ENCODE results near the gene FRMD3.

FRMD3 gene

DNA sequence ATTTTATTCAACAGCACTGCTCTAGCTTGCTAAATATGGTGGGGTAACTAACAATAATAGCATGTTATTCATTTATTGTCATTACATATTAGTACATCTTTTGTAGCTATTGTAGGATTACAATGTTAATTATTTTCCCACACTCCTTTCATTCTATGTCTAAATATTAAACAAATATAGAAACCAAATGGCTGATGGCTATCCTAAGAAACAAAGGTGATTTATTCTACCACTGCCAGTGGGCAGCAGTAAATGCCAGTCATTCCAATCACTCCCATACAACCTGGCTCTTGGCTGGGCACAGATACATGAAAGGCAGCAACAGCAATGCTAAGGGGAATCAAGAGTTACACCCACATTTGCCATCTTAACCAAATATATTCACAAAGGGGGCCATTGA, 84.1 kb downstream of the FRMD3 start:
- no peaks in the 10 kb centered on the region for H3K9me3 ChIP-seq (ENCODE audit: control insufficient read depth, insufficient read depth, low read length)
- no peaks in the 10 kb centered on the region for H3K27me3 ChIP-seq (ENCODE audit: control insufficient read depth, insufficient read depth, low read length)
- H3K4me1 ChIP-seq (ENCODE audit: control insufficient read depth, insufficient read depth, low read length): no peaks in the 10 kb centered on the region
- H3K36me3 ChIP-seq (ENCODE audit: control insufficient read depth, insufficient read depth, low read length): no peaks in the 10 kb centered on the region
- no peak overlapping the region for H3K4me3 ChIP-seq (ENCODE audit: low read depth, low read length)
- H3K9ac ChIP-seq (ENCODE audit: low read depth, low read length): no peak overlapping the region
- no peak overlapping the region for H3K27ac ChIP-seq (ENCODE audit: low read depth, low read length)

DNA sequence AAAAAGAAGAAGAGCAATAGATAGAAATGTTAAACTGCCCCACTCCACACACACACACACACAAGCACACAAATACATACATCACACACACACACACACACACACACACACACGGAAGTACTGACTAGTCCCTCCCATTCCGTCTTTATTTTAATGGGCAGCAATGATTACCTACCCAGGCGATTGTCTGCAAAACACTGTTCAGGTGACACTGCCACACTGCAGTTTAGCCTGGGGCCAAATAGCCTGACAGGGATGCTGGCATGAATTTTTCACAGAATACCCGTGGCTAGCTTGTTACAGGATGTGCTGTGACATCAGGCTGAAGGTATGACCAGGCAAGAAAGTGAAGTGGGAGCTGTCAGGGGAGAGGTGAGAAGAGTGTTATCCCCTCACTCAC, 86.9 kb downstream of the FRMD3 start:
- Histone ChIP-seq H3K4me1 (ENCODE audit: control insufficient read depth, insufficient read depth, low read length) (no peaks in the 10 kb centered on the region), H3K27ac (ENCODE audit: low read depth, low read length) (no peak overlapping the region), H3K9ac (ENCODE audit: low read depth, low read length) (no peak overlapping the region), H3K4me3 (ENCODE audit: low read depth, low read length) (no peak overlapping the region), H3K27me3 (ENCODE audit: control insufficient read depth, insufficient read depth, low read length) (no peaks in the 10 kb centered on the region), H3K9me3 (ENCODE audit: control insufficient read depth, insufficient read depth, low read length) (no peaks in the 10 kb centered on the region), H3K36me3 (ENCODE audit: control insufficient read depth, insufficient read depth, low read length) (no peaks in the 10 kb centered on the region)

DNA sequence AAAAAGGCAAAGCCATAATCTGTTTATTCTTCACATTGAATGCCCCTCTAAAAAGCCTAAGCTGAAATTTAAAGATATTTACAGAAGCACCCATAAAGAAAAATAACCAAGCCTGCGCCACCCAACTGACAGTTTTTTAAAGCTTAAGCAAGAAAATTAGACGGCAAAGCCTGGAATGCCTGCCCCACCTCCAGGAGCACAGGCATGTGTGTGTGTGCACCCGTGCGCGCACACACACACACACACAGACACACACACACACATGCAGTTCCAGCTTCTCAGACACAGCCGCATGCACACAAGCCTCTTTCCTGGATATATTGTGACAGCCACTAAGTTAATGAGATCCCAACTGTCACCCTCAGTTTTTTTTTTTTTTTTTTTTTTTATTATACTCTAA, 88.2 kb downstream of the FRMD3 start:
- Histone ChIP-seq H3K27me3 (ENCODE audit: control insufficient read depth, insufficient read depth, low read length) (no peaks in the 10 kb centered on the region), H3K27ac (ENCODE audit: low read depth, low read length) (no peak overlapping the region), H3K4me3 (ENCODE audit: low read depth, low read length) (no peak overlapping the region), H3K36me3 (ENCODE audit: control insufficient read depth, insufficient read depth, low read length) (no peaks in the 10 kb centered on the region), H3K9ac (ENCODE audit: low read depth, low read length) (no peak overlapping the region), H3K9me3 (ENCODE audit: control insufficient read depth, insufficient read depth, low read length) (no peaks in the 10 kb centered on the region), H3K4me1 (ENCODE audit: control insufficient read depth, insufficient read depth, low read length) (no peaks in the 10 kb centered on the region)

DNA sequence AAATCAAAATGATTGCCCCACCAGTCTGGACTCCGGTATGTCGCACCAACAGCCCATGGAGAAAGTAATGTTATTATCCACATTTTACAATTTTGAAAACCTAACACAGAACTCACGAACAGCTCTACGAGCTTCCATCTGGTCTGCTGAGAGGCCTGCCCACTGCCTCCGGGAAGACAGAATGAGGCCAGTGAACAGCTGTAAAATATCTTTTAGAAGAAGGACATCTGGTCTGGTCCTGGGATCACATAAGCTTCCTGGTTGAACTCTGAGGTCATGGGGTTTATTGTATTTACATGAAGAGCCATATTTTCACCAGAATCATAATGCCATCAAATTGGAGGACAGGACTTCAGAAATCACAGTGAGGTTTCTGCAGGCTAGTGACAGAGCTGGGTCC, 89.0 kb downstream of the FRMD3 start:
- Histone ChIP-seq H3K9ac (ENCODE audit: low read depth, low read length) (no peak overlapping the region), H3K4me1 (ENCODE audit: control insufficient read depth, insufficient read depth, low read length) (no peaks in the 10 kb centered on the region), H3K27ac (ENCODE audit: low read depth, low read length) (no peak overlapping the region), H3K9me3 (ENCODE audit: control insufficient read depth, insufficient read depth, low read length) (no peaks in the 10 kb centered on the region), H3K4me3 (ENCODE audit: low read depth, low read length) (no peak overlapping the region), H3K36me3 (ENCODE audit: control insufficient read depth, insufficient read depth, low read length) (no peaks in the 10 kb centered on the region), H3K27me3 (ENCODE audit: control insufficient read depth, insufficient read depth, low read length) (no peaks in the 10 kb centered on the region)

DNA sequence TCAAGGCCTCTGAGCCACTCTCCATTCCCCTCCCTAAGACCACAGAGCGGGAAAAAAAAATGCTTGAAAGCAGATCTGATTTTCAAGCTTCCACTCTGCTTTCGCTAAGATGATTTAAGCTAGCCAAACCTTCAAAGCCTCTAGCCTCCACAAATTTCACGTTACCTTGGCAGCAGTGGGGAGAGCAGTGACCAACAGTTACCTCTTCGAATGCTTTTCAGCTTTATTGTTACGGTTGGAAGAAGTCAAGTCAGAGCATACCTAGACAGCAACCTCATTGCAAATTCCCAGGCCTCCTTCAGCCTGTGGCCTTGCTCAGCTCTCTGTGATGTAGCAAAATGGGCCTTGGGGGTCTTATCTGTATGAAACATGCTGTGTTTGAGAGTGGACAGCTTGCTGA, 89.6 kb downstream of the FRMD3 start:
- Histone ChIP-seq H3K36me3 (ENCODE audit: control insufficient read depth, insufficient read depth, low read length) (no peaks in the 10 kb centered on the region), H3K9ac (ENCODE audit: low read depth, low read length) (no peak overlapping the region), H3K27me3 (ENCODE audit: control insufficient read depth, insufficient read depth, low read length) (no peaks in the 10 kb centered on the region), H3K4me3 (ENCODE audit: low read depth, low read length) (no peak overlapping the region), H3K4me1 (ENCODE audit: control insufficient read depth, insufficient read depth, low read length) (no peaks in the 10 kb centered on the region), H3K27ac (ENCODE audit: low read depth, low read length) (no peak overlapping the region), H3K9me3 (ENCODE audit: control insufficient read depth, insufficient read depth, low read length) (no peaks in the 10 kb centered on the region)

DNA sequence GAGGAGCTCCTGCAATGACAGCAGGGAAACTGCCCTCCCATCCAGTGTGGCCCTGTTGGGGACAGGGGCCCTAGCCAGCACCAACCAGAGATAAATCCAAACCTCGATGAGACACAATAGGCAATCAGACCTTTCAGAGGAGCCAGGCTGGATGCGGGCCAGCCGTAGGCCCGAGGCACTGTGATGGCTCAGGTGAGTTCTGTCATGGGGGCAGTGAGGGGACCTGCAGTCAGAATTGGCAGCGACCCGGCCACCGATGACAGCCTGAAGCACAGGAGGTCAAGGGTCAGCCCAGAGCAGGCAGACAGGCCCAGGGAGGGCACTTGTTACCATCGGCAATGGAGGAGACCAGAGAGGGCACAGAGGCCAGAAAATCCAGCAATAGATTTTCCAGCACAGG, 90.8 kb downstream of the FRMD3 start:
- H3K9ac ChIP-seq (ENCODE audit: low read depth, low read length): no peak overlapping the region
- no peak overlapping the region for H3K4me3 ChIP-seq (ENCODE audit: low read depth, low read length)
- H3K27ac ChIP-seq (ENCODE audit: low read depth, low read length): no peak overlapping the region
- no peaks in the 10 kb centered on the region for H3K36me3 ChIP-seq (ENCODE audit: control insufficient read depth, insufficient read depth, low read length)
- H3K9me3 ChIP-seq (ENCODE audit: control insufficient read depth, insufficient read depth, low read length): no peaks in the 10 kb centered on the region
- H3K4me1 ChIP-seq (ENCODE audit: control insufficient read depth, insufficient read depth, low read length): no peaks in the 10 kb centered on the region
- no peaks in the 10 kb centered on the region for H3K27me3 ChIP-seq (ENCODE audit: control insufficient read depth, insufficient read depth, low read length)

DNA sequence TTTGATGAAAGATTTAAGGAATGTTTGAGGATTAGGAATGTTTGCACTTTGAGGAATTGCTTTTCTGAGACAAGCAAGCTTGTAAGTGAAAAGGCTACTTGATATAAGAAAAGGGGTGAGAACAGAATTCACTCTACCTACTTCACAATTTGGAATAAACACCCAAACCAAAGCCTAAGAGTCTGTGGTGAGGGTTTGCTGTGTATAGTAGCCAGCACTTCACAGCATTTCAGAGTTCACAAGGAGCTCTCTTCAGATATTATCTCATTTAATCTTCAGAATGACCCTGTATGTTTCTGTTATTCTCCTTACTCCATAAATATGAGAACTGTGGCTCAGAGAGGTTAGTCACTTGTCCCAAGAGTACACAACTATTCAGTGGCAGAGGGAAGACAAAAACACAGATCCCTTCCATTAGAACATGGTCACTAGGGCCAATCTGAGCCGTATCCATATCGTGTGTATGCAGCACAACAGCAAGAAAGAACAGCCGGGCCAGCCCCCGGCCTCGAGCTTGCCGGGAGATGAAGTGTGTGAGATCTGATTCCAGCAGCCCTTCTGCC, 92.4 kb downstream of the FRMD3 start:
- Histone ChIP-seq H3K4me3 (ENCODE audit: low read depth, low read length) (no peak overlapping the region), H3K4me1 (ENCODE audit: control insufficient read depth, insufficient read depth, low read length) (no peaks in the 10 kb centered on the region), H3K9me3 (ENCODE audit: control insufficient read depth, insufficient read depth, low read length) (no peaks in the 10 kb centered on the region), H3K27ac (ENCODE audit: low read depth, low read length) (no peak overlapping the region), H3K36me3 (ENCODE audit: control insufficient read depth, insufficient read depth, low read length) (no peaks in the 10 kb centered on the region), H3K27me3 (ENCODE audit: control insufficient read depth, insufficient read depth, low read length) (no peaks in the 10 kb centered on the region), H3K9ac (ENCODE audit: low read depth, low read length) (no peak overlapping the region)

DNA sequence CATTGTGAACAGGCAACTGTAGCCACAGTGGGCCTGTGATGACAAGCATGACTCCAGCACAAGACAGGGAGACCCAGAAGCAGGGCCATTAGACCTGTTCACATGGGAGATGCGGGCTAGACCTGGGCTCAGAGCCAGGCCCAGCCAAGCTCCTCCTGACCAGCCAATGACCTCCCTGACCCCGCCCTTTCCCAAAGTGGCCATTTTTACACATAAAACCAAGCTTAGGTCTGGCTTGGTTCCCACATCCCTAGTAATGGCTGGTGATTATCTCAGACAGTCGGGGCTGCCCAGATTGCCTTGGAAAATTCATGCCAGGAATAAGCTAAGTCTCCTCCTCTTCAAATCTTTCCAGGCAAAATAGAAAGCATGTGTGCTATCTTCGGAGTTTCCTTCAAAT, 94.1 kb downstream of the FRMD3 start:
- no peaks in the 10 kb centered on the region for H3K27me3 ChIP-seq (ENCODE audit: control insufficient read depth, insufficient read depth, low read length)
- no peak overlapping the region for H3K4me3 ChIP-seq (ENCODE audit: low read depth, low read length)
- no peaks in the 10 kb centered on the region for H3K9me3 ChIP-seq (ENCODE audit: control insufficient read depth, insufficient read depth, low read length)
- H3K27ac ChIP-seq (ENCODE audit: low read depth, low read length): no peak overlapping the region
- H3K9ac ChIP-seq (ENCODE audit: low read depth, low read length): no peak overlapping the region
- H3K36me3 ChIP-seq (ENCODE audit: control insufficient read depth, insufficient read depth, low read length): no peaks in the 10 kb centered on the region
- no peaks in the 10 kb centered on the region for H3K4me1 ChIP-seq (ENCODE audit: control insufficient read depth, insufficient read depth, low read length)

DNA sequence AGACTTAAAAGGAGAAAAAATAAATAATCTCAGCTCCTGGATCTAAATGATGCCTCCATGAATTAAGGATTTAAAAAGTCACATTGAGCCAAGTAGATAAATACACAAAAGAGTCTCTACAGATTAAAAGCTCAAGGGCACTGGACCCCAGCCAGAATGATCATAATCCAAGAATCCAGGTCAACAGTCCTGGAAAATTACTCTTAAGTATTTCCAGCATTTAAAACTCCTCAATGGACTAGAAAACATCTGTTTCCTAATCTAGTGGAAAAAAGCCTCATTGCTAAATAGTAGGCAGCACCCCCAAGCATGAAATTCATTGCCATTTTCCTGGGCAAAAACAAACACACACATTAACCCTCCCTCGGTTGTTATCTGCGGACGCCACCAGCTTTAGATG, 96.8 kb downstream of the FRMD3 start:
- no peak overlapping the region for H3K9ac ChIP-seq (ENCODE audit: low read depth, low read length)
- H3K36me3 ChIP-seq (ENCODE audit: control insufficient read depth, insufficient read depth, low read length): no peaks in the 10 kb centered on the region
- H3K4me1 ChIP-seq (ENCODE audit: control insufficient read depth, insufficient read depth, low read length): no peaks in the 10 kb centered on the region
- no peaks in the 10 kb centered on the region for H3K27me3 ChIP-seq (ENCODE audit: control insufficient read depth, insufficient read depth, low read length)
- no peak overlapping the region for H3K4me3 ChIP-seq (ENCODE audit: low read depth, low read length)
- H3K27ac ChIP-seq (ENCODE audit: low read depth, low read length): no peak overlapping the region
- no peaks in the 10 kb centered on the region for H3K9me3 ChIP-seq (ENCODE audit: control insufficient read depth, insufficient read depth, low read length)

DNA sequence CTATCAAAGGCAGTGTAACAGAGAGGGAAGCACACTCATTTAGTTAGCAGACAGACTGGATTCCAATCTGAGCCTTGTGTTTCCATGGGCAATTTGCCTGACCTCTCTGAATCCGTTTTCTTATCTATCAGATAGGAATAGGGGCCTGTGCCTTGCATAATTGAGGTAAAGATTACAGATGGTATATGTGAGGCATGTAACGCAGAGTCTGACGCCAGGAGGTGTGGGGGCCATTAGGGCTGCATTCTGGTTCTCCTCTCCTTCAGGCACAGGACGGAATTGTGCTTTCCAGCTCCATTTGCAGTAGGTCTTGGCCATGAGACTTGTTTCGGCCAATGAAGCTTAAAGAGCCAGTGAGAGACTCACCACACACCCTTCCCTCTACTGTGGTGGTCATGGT, 97.6 kb downstream of the FRMD3 start:
- H3K27ac ChIP-seq (ENCODE audit: low read depth, low read length): no peak overlapping the region

DNA sequence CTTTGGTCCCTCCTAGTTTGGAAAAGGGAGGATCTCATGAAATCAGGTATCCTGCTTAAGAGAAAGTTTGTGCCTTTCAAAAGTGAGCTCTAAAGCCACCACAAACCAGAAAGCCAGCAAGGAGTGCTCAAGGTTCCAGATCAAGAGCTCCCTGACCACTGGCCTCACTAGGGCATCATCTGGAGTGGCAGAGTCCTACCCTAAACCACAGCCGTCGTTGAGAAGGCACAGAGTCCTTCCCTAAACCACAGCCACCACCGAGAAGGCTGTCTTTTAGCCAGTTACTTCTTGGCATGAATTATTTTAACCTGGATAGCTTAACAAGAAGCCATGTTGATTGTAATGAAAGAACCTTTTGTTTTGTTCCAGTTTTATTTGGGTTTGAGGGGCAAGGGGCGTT, 102.9 kb downstream of the FRMD3 start:
- H3K27ac ChIP-seq (ENCODE audit: low read depth, low read length): no peak overlapping the region
- no peaks in the 10 kb centered on the region for H3K36me3 ChIP-seq (ENCODE audit: control insufficient read depth, insufficient read depth, low read length)
- H3K9me3 ChIP-seq (ENCODE audit: control insufficient read depth, insufficient read depth, low read length): 0 out of 2 replicates have a peak, but pooled peaks cover 4% of the 10 kb centered on the region
- H3K4me1 ChIP-seq (ENCODE audit: control insufficient read depth, insufficient read depth, low read length): peaks cover 5% of the 10 kb centered on the region
- no peak overlapping the region for H3K4me3 ChIP-seq (ENCODE audit: low read depth, low read length)
- H3K9ac ChIP-seq (ENCODE audit: low read depth, low read length): no peak overlapping the region
- H3K27me3 ChIP-seq (ENCODE audit: control insufficient read depth, insufficient read depth, low read length): no peaks in the 10 kb centered on the region

More for the DNA sequence above, 97.6 kb downstream of the FRMD3 start:
- Histone ChIP-seq H3K36me3 (ENCODE audit: control insufficient read depth, insufficient read depth, low read length) (no peaks in the 10 kb centered on the region), H3K27me3 (ENCODE audit: control insufficient read depth, insufficient read depth, low read length) (no peaks in the 10 kb centered on the region), H3K4me3 (ENCODE audit: low read depth, low read length) (no peak overlapping the region), H3K9ac (ENCODE audit: low read depth, low read length) (no peak overlapping the region), H3K4me1 (ENCODE audit: control insufficient read depth, insufficient read depth, low read length) (no peaks in the 10 kb centered on the region), H3K9me3 (ENCODE audit: control insufficient read depth, insufficient read depth, low read length) (no peaks in the 10 kb centered on the region)

DNA sequence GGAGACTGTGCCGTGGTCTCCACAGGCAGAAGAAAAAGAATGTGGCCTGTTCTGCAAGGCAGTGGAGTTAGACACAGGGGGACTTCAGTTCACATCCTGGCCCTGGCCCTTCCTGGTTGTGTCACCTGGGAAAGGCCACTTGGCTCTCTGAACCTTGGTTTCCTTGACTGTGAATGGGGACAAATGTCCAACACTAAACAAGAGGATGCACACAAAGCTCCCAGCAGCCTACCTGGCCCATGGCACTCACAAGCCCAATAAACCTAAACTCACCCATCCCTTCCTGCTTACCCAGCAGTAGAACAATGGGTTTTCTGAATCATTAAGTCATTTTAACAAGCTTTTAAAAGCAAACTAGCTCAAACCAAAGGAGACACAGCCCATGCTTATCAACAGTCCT, 103.9 kb downstream of the FRMD3 start:
- no peak overlapping the region for H3K4me3 ChIP-seq (ENCODE audit: low read depth, low read length)
- H3K36me3 ChIP-seq (ENCODE audit: control insufficient read depth, insufficient read depth, low read length): no peaks in the 10 kb centered on the region
- H3K4me1 ChIP-seq (ENCODE audit: control insufficient read depth, insufficient read depth, low read length): peaks cover 5% of the 10 kb centered on the region
- no peaks in the 10 kb centered on the region for H3K27me3 ChIP-seq (ENCODE audit: control insufficient read depth, insufficient read depth, low read length)
- 0 out of 2 replicates have a peak, but pooled peaks cover 4% of the 10 kb centered on the region for H3K9me3 ChIP-seq (ENCODE audit: control insufficient read depth, insufficient read depth, low read length)
- H3K9ac ChIP-seq (ENCODE audit: low read depth, low read length): no peak overlapping the region
- no peak overlapping the region for H3K27ac ChIP-seq (ENCODE audit: low read depth, low read length)
